ENCODE measurements around the gene NADK2.

NADK2 gene

GRCh38 chr5:36153726-36154125, 88.0 kb downstream of the NADK2 start:
- DNase-seq (ENCODE audit: low spot score), result no peak
- no peak for TF ChIP-seq CTCF (IDR thresholded peaks at IDR 0.05)
- Histone ChIP-seq H3K4me3 (no peak overlapping the region), H3K27ac (no peak overlapping the region)

GRCh38 chr5:36153298-36153677, 88.4 kb downstream of the NADK2 start:
- no peak for DNase-seq (ENCODE audit: low spot score)
- Histone ChIP-seq H3K4me3 (no peak overlapping the region), H3K27ac (no peak overlapping the region)
- TF ChIP-seq CTCF (IDR thresholded peaks at IDR 0.05), result no peak

- no peak for TF ChIP-seq CTCF (IDR thresholded peaks at IDR 0.05)
- peak overlapping the region; percentile 96 for H3K4me3 ChIP-seq
- no peak for DNase-seq (ENCODE audit: low spot score)
- H3K27ac ChIP-seq, result peak overlapping the region in 1 of 2 donors; percentile 83
Measured at GRCh38 chr5:36152324-36153297, 89.1 kb downstream of the NADK2 start.

GRCh38 chr5:36151434-36152323, 90.0 kb downstream of the NADK2 start, which contains the start of the genes LMBRD2 and SKP2:
LMBRD2 (minus strand) TSS chr5:36151887; CDS start chr5:36143349, 8,538 bp downstream.
SKP2 (plus strand) TSS chr5:36152111; CDS start chr5:36152263, 152 bp downstream.
- peak within 1 kb of the TSS; percentile 61 to 83 for H3K27ac ChIP-seq
- peak; percentile 98 for DNase-seq (ENCODE audit: low spot score)
- peak within 1 kb of the TSS; percentile 96 for H3K4me3 ChIP-seq
- no peak for TF ChIP-seq CTCF (IDR thresholded peaks at IDR 0.05)

- no peak for DNase-seq (ENCODE audit: low spot score)
- no peak for TF ChIP-seq CTCF (IDR thresholded peaks at IDR 0.05)
- Histone ChIP-seq H3K27ac (peak overlapping the region; percentile 61 to 83), H3K4me3 (peak overlapping the region; percentile 96)
Measured at GRCh38 chr5:36150676-36151433, 90.9 kb downstream of the NADK2 start.

- no peak overlapping the region for H3K27ac ChIP-seq
- TF ChIP-seq CTCF (IDR thresholded peaks at IDR 0.05), result no peak
- no peak overlapping the region for H3K4me3 ChIP-seq
- no peak for DNase-seq (ENCODE audit: low spot score)
Measured at GRCh38 chr5:36147681-36148080, 94.0 kb downstream of the NADK2 start.
